ENCODE data around the gene STN1. TPM values are rescaled to one million over a fixed set of nuclear protein-coding genes. Genes with fewer than 3 reads are reported as not detected.

The STN1 gene
- total RNA-seq, 2 donors from 2014 or later: 5.9 to 32.2 TPM

- TF ChIP-seq POLR2A (IDR thresholded peaks at IDR 0.05) (no peak), CTCF (IDR thresholded peaks at IDR 0.05) (no peak)
- Histone ChIP-seq H3K4me1 (no peaks in the 10 kb centered on the region), H3K4me3 (no peak overlapping the region), H3K36me3 (replicated peaks in 1 of 2; ENCODE audit: insufficient read depth in 1 of 2, low read depth in 2 of 2) (no peaks in the 10 kb centered on the region), H3K27ac (no peak overlapping the region), H3K9me3 (no peaks in the 10 kb centered on the region), H3K27me3 (no peaks in the 10 kb centered on the region)
- intact Hi-C loops (cut with DNase I): no loop called here
- no peak for DNase-seq
- no peak for ATAC-seq
- 84 to 85% methylated on average over 2 of the region's 2 CpGs for WGBS, 2 donors
These were observed 41.0 kb upstream of the STN1 start for GRCh38 chr10:103958996-103959395.

GRCh38 chr10:103954543-103954942 lies 36.6 kb upstream of the STN1 start:
- no peaks in the 10 kb centered on the region for H3K9me3 ChIP-seq
- TF ChIP-seq POLR2A (IDR thresholded peaks at IDR 0.05) (no peak), CTCF (IDR thresholded peaks at IDR 0.05) (no peak)
- no peak overlapping the region for H3K27ac ChIP-seq
- H3K4me3 ChIP-seq: no peak overlapping the region
- no peaks in the 10 kb centered on the region for H3K4me1 ChIP-seq
- no peak for ATAC-seq
- DNase-seq: no peak
- no peaks in the 10 kb centered on the region for H3K36me3 ChIP-seq (replicated peaks in 1 of 2; ENCODE audit: insufficient read depth in 1 of 2, low read depth in 2 of 2)
- WGBS, 2 donors: 95 to 100% methylated on average over 1 of the region's 1 CpG
- intact Hi-C loops (cut with DNase I): no loop called here
- H3K27me3 ChIP-seq: no peaks in the 10 kb centered on the region

- no peaks in the 10 kb centered on the region for H3K9me3 ChIP-seq
- H3K27me3 ChIP-seq: no peaks in the 10 kb centered on the region
- no peaks in the 10 kb centered on the region for H3K36me3 ChIP-seq (replicated peaks in 1 of 2; ENCODE audit: insufficient read depth in 1 of 2, low read depth in 2 of 2)
- ATAC-seq (no peak), DNase-seq (no peak)
- H3K27ac ChIP-seq: no peak overlapping the region
- 72 to 74% methylated on average over 4 of the region's 4 CpGs for WGBS, 2 donors
- H3K4me3 ChIP-seq: no peak overlapping the region
- intact Hi-C loops (cut with DNase I): no loop called here
- TF ChIP-seq CTCF (IDR thresholded peaks at IDR 0.05) (no peak), POLR2A (IDR thresholded peaks at IDR 0.05) (no peak)
- no peaks in the 10 kb centered on the region for H3K4me1 ChIP-seq
These were observed 34.0 kb upstream of the STN1 start for GRCh38 chr10:103951942-103952341.

GRCh38 chr10:103951183-103951582 lies 33.2 kb upstream of the STN1 start:
- H3K4me1 ChIP-seq: no peaks in the 10 kb centered on the region
- H3K4me3 ChIP-seq: no peak overlapping the region
- H3K36me3 ChIP-seq (replicated peaks in 1 of 2; ENCODE audit: insufficient read depth in 1 of 2, low read depth in 2 of 2): no peaks in the 10 kb centered on the region
- TF ChIP-seq CTCF (IDR thresholded peaks at IDR 0.05): no peak
- TF ChIP-seq POLR2A (IDR thresholded peaks at IDR 0.05): no peak
- WGBS, 2 donors: 52 to 66% methylated on average over 2 of the region's 2 CpGs
- H3K27ac ChIP-seq: no peak overlapping the region
- DNase-seq: no peak
- no peaks in the 10 kb centered on the region for H3K9me3 ChIP-seq
- intact Hi-C loops (cut with DNase I): no loop called here
- H3K27me3 ChIP-seq: no peaks in the 10 kb centered on the region
- no peak for ATAC-seq

- WGBS, 2 donors: 90 to 92% methylated on average over 4 of the region's 4 CpGs
- Histone ChIP-seq H3K9me3 (no peaks in the 10 kb centered on the region), H3K4me1 (no peaks in the 10 kb centered on the region), H3K27ac (no peak overlapping the region), H3K36me3 (replicated peaks in 1 of 2; ENCODE audit: insufficient read depth in 1 of 2, low read depth in 2 of 2) (no peaks in the 10 kb centered on the region), H3K27me3 (no peaks in the 10 kb centered on the region), H3K4me3 (no peak overlapping the region)
- no peak for DNase-seq
- TF ChIP-seq CTCF (IDR thresholded peaks at IDR 0.05) (no peak), POLR2A (IDR thresholded peaks at IDR 0.05) (no peak)
- intact Hi-C loops (cut with DNase I): no loop called here
- no peak for ATAC-seq
These were observed 31.7 kb upstream of the STN1 start for GRCh38 chr10:103949728-103950127.
